Endothelial cell of umbilical vein (primary cell): Measurements from ENCODE around the gene KIR3DL2. TPM values are rescaled to one million over a fixed set of nuclear protein-coding genes. Genes with fewer than 3 reads are reported as not detected.

ENCODE experiments used
- BruUV-seq: library from RNA; stranded (reverse); fragments of 400-500 nt; replicated peaks from 2 replicates; lab custom pipeline; 2021; lab: Mats Ljungman, UMichigan
- CTCF ChIA-PET: fragments of 300-600, 350-600 bp; sonication (Branson Sonifier 250); formaldehyde crosslinking; loops from one replicate; lab custom pipeline; 2021; ENCODE audit warnings: antibody characterized with exemption, inconsistent platforms; lab: Charles Lee
- POLR2A ChIA-PET: fragments of 300-600, 350-600 bp; sonication (Branson Sonifier 250); formaldehyde crosslinking; loops from one replicate; lab custom pipeline; 2021; ENCODE audit warnings: antibody characterized with exemption, inconsistent platforms; lab: Charles Lee
- DNase-seq: peaks from one replicate; pipeline ENCODE4 v3.0.0-alpha.2; 2011; ENCODE audit warnings: low read depth, low spot score
- FAIRE-seq: peaks from 2 replicates; lab custom pipeline; 2011; peaks lifted over from hg19 to GRCh38; lab: Jason Lieb, UNC
- H2AFZ ChIP-seq: 2 replicates; pipeline ENCODE4 v1.6.0; 2012; ENCODE audit warnings: low read depth, low read length, control low read depth, inconsistent platforms
- H3K27ac ChIP-seq: 2 replicates; pipeline ENCODE4 v1.5.1; 2011; ENCODE audit warnings: low read depth, mild to moderate bottlenecking, control low read depth, low read length, moderate library complexity; ENCODE audit not compliant: insufficient read depth
- H3K27me3 ChIP-seq, 2 experiments: 2 replicates each; pipeline versions ENCODE4 v1.6.0 to v1.6.1; 2011; ENCODE audit warnings: low read length in 2 of 2, mixed read lengths in 1 of 2; ENCODE audit not compliant: control insufficient read depth in 2 of 2, insufficient read depth in 2 of 2
- H3K36me3 ChIP-seq, 2 experiments: 2 replicates in 1 of 2; 3 replicates in 1 of 2; pipeline ENCODE4 v1.5.1; 2011; ENCODE audit warnings: low read length in 2 of 2, mild to moderate bottlenecking in 1 of 2, moderate library complexity in 1 of 2; ENCODE audit not compliant: control insufficient read depth in 2 of 2, insufficient read depth in 2 of 2; ENCODE audit errors: extremely low read depth in 1 of 2
- H3K4me1 ChIP-seq: 3 replicates; pipeline ENCODE4 v1.5.1; 2011; ENCODE audit warnings: mild to moderate bottlenecking, low read length; ENCODE audit not compliant: control insufficient read depth, insufficient read depth; ENCODE audit errors: extremely low read depth
- H3K4me2 ChIP-seq: 2 replicates; pipeline ENCODE4 v1.6.1; 2011; ENCODE audit warnings: low read length, control low read depth, mixed read lengths; ENCODE audit not compliant: insufficient read depth
- H3K4me3 ChIP-seq, 3 experiments: fragments of 200-600 bp in 1 of 3; sonication (generic), shearing (Covaris generic) in 1 of 3; replicated peaks in 1 of 3; 2 replicates each; pipeline ENCODE4 v1.5.1; 2011 to 2016; ENCODE audit warnings: control low read depth in 3 of 3, low read length in 3 of 3, mild to moderate bottlenecking in 2 of 3, inconsistent platforms in 1 of 3, low read depth in 1 of 3, moderate library complexity in 1 of 3; ENCODE audit not compliant: insufficient read depth in 1 of 3
- H3K79me2 ChIP-seq: 2 replicates; pipeline ENCODE4 v1.6.0; 2012; ENCODE audit warnings: low read length, inconsistent platforms; ENCODE audit not compliant: control insufficient read depth, insufficient read depth
- H3K9ac ChIP-seq: replicated peaks from 2 replicates; pipeline ENCODE3; 2011; ENCODE audit warnings: low read length, control low read depth; ENCODE audit not compliant: insufficient read depth; ENCODE audit errors: extremely low read depth
- H3K9me1 ChIP-seq: replicated peaks from 3 replicates; pipeline ENCODE4 v1.6.0; 2011; ENCODE audit warnings: mild to moderate bottlenecking, low read length; ENCODE audit not compliant: control insufficient read depth, insufficient read depth; ENCODE audit errors: extremely low read depth
- H3K9me3 ChIP-seq: replicated peaks from 2 replicates; pipeline ENCODE4 v1.5.1; 2012; ENCODE audit warnings: low read length, inconsistent platforms; ENCODE audit not compliant: control insufficient read depth, insufficient read depth
- H4K20me1 ChIP-seq: replicated peaks from 2 replicates; pipeline ENCODE3; 2011; ENCODE audit warnings: mild to moderate bottlenecking, low read length; ENCODE audit not compliant: control insufficient read depth, insufficient read depth; ENCODE audit errors: extremely low read depth
- EZH2 ChIP-seq: IDR thresholded peaks from 2 replicates; pipeline ENCODE4 v1.6.1; 2012; ENCODE audit warnings: borderline replicate concordance, low read depth, mild to moderate bottlenecking, moderate library complexity, low read length, inconsistent platforms; ENCODE audit not compliant: severe bottlenecking
- FOS ChIP-seq: IDR thresholded peaks from 2 replicates; pipeline ENCODE4 v1.6.1; 2011; ENCODE audit warnings: mild to moderate bottlenecking, low read length, moderate library complexity, borderline replicate concordance; ENCODE audit not compliant: insufficient read depth
- GATA2 ChIP-seq: IDR thresholded peaks from 2 replicates; pipeline ENCODE4 v1.7.0; 2011; ENCODE audit warnings: low read depth, mild to moderate bottlenecking, moderate library complexity, mixed read lengths, low read length; ENCODE audit not compliant: insufficient read length, insufficient read depth
- JUN ChIP-seq: IDR thresholded peaks from 2 replicates; pipeline ENCODE4 v1.6.1; 2011; ENCODE audit warnings: borderline replicate concordance, low read depth; ENCODE audit not compliant: insufficient read length, insufficient read depth
- MYC ChIP-seq: IDR thresholded peaks from one replicate; pipeline ENCODE4 v1.6.1; 2011; ENCODE audit warnings: mild to moderate bottlenecking, low read depth, low read length
- POLR2A ChIP-seq: IDR thresholded peaks from 2 replicates; pipeline ENCODE4 v1.6.1; 2012; ENCODE audit warnings: low read depth, mild to moderate bottlenecking, control low read depth, low read length
- POLR2AphosphoS5 ChIP-seq: IDR thresholded peaks from 2 replicates; pipeline ENCODE4 v1.6.1; 2012; ENCODE audit warnings: low read depth, mild to moderate bottlenecking, control low read depth, low read length, moderate library complexity; ENCODE audit not compliant: insufficient read depth
- dilution Hi-C: fragments of 300-500 bp; cut with MboI; formaldehyde crosslinking; loops from one replicate; pipeline ENCODE4 v1.15.0; 2019; ENCODE audit warnings: low sequenced_read_pairs; ENCODE audit not compliant: extremely low pct_ligation_motif_present
- intact Hi-C: fragments of 100-400 bp; cut with micrococcal nuclease; formaldehyde crosslinking; loops from one replicate; pipeline ENCODE4 v1.10.0; 2022
- polyA plus RNA-seq, 4 experiments: library from polyadenylated mRNA; depleted of rRNA in 3 of 4; stranded (reverse) in 3 of 4; unstranded in 1 of 4; fragments of >200 nt; gene quantifications; 2 replicates each; pipeline versions ENCODE4 v1.2.1 to v1.2.3, GENCODE V29; 2011 to 2012; ENCODE audit warnings: missing spikeins in 1 of 4
- total RNA-seq: library from RNA; stranded (reverse); gene quantifications from 2 replicates; pipeline ENCODE4 v1.2.3, GENCODE V29; 2021
- TF ChIP-seq, protein P1 (sequence below), 2 donors: IDR thresholded peaks; 1 replicate in 1 of 2; 2 replicates in 1 of 2; pipeline ENCODE4 v1.5.1; 2011; ENCODE audit warnings: low read length in 2 of 2, mild to moderate bottlenecking in 2 of 2, moderate library complexity in 2 of 2, control low read depth in 1 of 2, inconsistent platforms in 1 of 2, low read depth in 1 of 2; ENCODE audit not compliant: insufficient read depth in 1 of 2; ENCODE audit errors: extremely low read depth in 1 of 2
- TF ChIP-seq, protein P2 (sequence below): IDR thresholded peaks from 2 replicates; pipeline ENCODE4 v1.6.1; 2011; ENCODE audit not compliant: insufficient read depth, insufficient read length

KIR3DL2 gene
- total and polyA plus RNA-seq, 2 donors (not counting 3 experiments of a cell fraction or from before 2014, with no cell fraction given): not detected

DNA sequence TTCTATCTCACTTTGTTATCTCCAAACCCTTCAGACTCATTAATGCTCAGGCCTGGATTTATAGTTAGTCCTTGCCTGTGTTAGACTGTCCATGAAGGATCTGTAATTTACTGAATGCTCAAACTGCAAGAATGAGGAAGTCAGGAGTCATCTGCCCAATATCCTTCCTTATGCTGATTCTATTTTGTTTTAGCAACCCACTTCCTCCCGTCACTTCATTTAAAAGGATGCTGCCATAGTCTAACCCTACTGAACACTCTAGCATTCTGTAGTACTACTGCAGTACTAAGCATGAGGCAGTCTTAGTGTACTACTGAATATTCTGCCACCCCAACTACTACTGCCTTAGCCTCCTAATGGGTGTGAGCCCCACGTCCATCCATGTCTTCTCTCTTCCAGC is 25.3 kb downstream of the KIR3DL2 start:
- H3K79me2 ChIP-seq: no peaks in the 10 kb centered on the region
- H3K9me1 ChIP-seq: no peaks in the 10 kb centered on the region
- intact Hi-C loops: no loop called here
- no peak overlapping the region for H3K4me3 ChIP-seq
- H4K20me1 ChIP-seq: no peaks in the 10 kb centered on the region
- no TSS peak for BruUV-seq
- no peaks in the 10 kb centered on the region for H3K27me3 ChIP-seq
- H3K9me3 ChIP-seq: no peaks in the 10 kb centered on the region
- ChIA-PET CTCF (no interaction called here), POLR2A (no interaction called here)
- H3K36me3 ChIP-seq: no peaks in the 10 kb centered on the region
- no peaks in the 10 kb centered on the region for H3K4me1 ChIP-seq
- TF ChIP-seq MYC (no peak), FOS (no peak), GATA2 (no peak), POLR2AphosphoS5 (no peak), POLR2A (no peak), JUN (no peak), EZH2 (no peak)
- TF ChIP-seq, protein P1, sequence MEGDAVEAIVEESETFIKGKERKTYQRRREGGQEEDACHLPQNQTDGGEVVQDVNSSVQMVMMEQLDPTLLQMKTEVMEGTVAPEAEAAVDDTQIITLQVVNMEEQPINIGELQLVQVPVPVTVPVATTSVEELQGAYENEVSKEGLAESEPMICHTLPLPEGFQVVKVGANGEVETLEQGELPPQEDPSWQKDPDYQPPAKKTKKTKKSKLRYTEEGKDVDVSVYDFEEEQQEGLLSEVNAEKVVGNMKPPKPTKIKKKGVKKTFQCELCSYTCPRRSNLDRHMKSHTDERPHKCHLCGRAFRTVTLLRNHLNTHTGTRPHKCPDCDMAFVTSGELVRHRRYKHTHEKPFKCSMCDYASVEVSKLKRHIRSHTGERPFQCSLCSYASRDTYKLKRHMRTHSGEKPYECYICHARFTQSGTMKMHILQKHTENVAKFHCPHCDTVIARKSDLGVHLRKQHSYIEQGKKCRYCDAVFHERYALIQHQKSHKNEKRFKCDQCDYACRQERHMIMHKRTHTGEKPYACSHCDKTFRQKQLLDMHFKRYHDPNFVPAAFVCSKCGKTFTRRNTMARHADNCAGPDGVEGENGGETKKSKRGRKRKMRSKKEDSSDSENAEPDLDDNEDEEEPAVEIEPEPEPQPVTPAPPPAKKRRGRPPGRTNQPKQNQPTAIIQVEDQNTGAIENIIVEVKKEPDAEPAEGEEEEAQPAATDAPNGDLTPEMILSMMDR (IDR thresholded peaks at IDR 0.05; ENCODE audit: extremely low read depth in 1 of 2, insufficient read depth in 1 of 2, low read depth in 1 of 2, low read length in 2 of 2): no peak
- TF ChIP-seq, protein P2, sequence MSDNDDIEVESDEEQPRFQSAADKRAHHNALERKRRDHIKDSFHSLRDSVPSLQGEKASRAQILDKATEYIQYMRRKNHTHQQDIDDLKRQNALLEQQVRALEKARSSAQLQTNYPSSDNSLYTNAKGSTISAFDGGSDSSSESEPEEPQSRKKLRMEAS: no peak
- H3K27ac ChIP-seq: no peak overlapping the region
- no peak overlapping the region for H3K4me2 ChIP-seq
- DNase-seq (no peak), FAIRE-seq (no peak)
- H3K9ac ChIP-seq: no peak overlapping the region
- no peak overlapping the region for H2AFZ ChIP-seq
- dilution Hi-C loops: no loop called here
